HCT116 (cell line): ENCODE data around the gene LPIN1. TPM values are rescaled to one million over a fixed set of nuclear protein-coding genes. Genes with fewer than 3 reads are reported as not detected.

Experiments
- ATAC-seq: fragments of 200-7000 bp; cut with Tn5 transposase; 2 replicates; pipeline ENCODE4 v1.9.1; 2020; ENCODE audit warnings: mild to moderate bottlenecking, moderate library complexity
- BruUV-seq: library from RNA; stranded (reverse); fragments of 400-500 nt; replicated peaks from 2 replicates; lab custom pipeline; 2021; lab: Mats Ljungman, UMichigan
- CTCF ChIA-PET: fragments of 300-600 bp; sonication (Branson Sonifier 250); formaldehyde crosslinking; loops from one replicate; lab custom pipeline; 2021; ENCODE audit warnings: antibody characterized with exemption; lab: Charles Lee
- POLR2A ChIA-PET: fragments of 300-600, 350-600 bp; sonication (Branson Sonifier 250); formaldehyde crosslinking; loops from one replicate; lab custom pipeline; 2021; ENCODE audit warnings: antibody characterized with exemption; lab: Charles Lee
- RAD21 ChIA-PET, 2 experiments: fragments of 300-600 bp; sonication (Branson Sonifier 250); formaldehyde crosslinking; loops; one replicate each; lab custom pipeline; 2023; ENCODE audit warnings: low total read pairs in 2 of 2; ENCODE audit not compliant: uncharacterized antibody in 2 of 2, unreplicated experiment in 2 of 2, low non-redundant PET in 1 of 2; lab: Charles Lee
- DNase-seq: peaks from one replicate; pipeline ENCODE4 v3.0.0-alpha.2; 2010; ENCODE audit warnings: low read depth, low spot score
- H2AFZ ChIP-seq: fragments of 200-600 bp; shearing (Covaris generic), sonication (generic); 2 replicates; pipeline ENCODE4 v1.6.1; 2017; ENCODE audit warnings: low read depth, mixed run types, mixed read lengths, antibody characterized with exemption, low read length; ENCODE audit not compliant: poor library complexity, severe bottlenecking
- H3K27ac ChIP-seq: 2 replicates; pipeline ENCODE4 v1.5.1; 2012; ENCODE audit warnings: low read depth, low read length
- H3K27me3 ChIP-seq: fragments of 200-600 bp; sonication (generic); 2 replicates; pipeline ENCODE4 v1.6.1; 2016; ENCODE audit warnings: mixed run types, low read length, mixed read lengths; ENCODE audit not compliant: insufficient read depth
- H3K36me3 ChIP-seq, 2 experiments: fragments of 200-500 bp in 1 of 2; fragments of 200-600 bp in 1 of 2; sonication (Bioruptor generic) in 1 of 2; sonication (generic) in 1 of 2; 2 replicates each; pipeline versions ENCODE4 v1.5.1 to v1.6.1; 2014 to 2016; ENCODE audit warnings: low read length in 2 of 2, inconsistent platforms in 1 of 2, mixed read lengths in 1 of 2, mixed run types in 1 of 2; ENCODE audit not compliant: insufficient read depth in 2 of 2, control insufficient read depth in 1 of 2
- H3K4me1 ChIP-seq, 2 experiments: fragments of 200-600 bp in 1 of 2; sonication (generic) in 1 of 2; 2 replicates each; pipeline versions ENCODE4 v1.5.1 to v1.6.1; 2012 to 2017; ENCODE audit warnings: low read length in 2 of 2, inconsistent platforms in 1 of 2, mild to moderate bottlenecking in 1 of 2, mixed read lengths in 1 of 2, mixed run types in 1 of 2, moderate library complexity in 1 of 2; ENCODE audit not compliant: insufficient read depth in 2 of 2, control insufficient read depth in 1 of 2
- H3K4me2 ChIP-seq: fragments of 200-600 bp; sonication (generic); 2 replicates; pipeline ENCODE4 v1.6.1; 2017; ENCODE audit warnings: mixed run types, low read length, mixed read lengths
- H3K4me3 ChIP-seq, 2 experiments: fragments of 200-600 bp in 1 of 2; sonication (generic) in 1 of 2; replicated peaks in 1 of 2; 2 replicates each; pipeline ENCODE4 v1.5.1; 2011 to 2016; ENCODE audit warnings: low read length in 2 of 2, control low read depth in 1 of 2, low read depth in 1 of 2, mild to moderate bottlenecking in 1 of 2, mixed read lengths in 1 of 2, mixed run types in 1 of 2
- H3K79me2 ChIP-seq: fragments of 200-600 bp; sonication (generic); 2 replicates; pipeline ENCODE4 v1.6.1; 2017; ENCODE audit warnings: mild to moderate bottlenecking, mixed run types, low read length, moderate library complexity, mixed read lengths; ENCODE audit not compliant: insufficient read depth
- H3K9ac ChIP-seq: fragments of 200-600 bp; sonication (generic); 2 replicates; pipeline ENCODE4 v1.6.1; 2016; ENCODE audit warnings: low read length, mixed read lengths
- H3K9me2 ChIP-seq: fragments of 200-600 bp; sonication (generic), shearing (Covaris generic); 2 replicates; pipeline ENCODE4 v1.6.1; 2017; ENCODE audit warnings: mixed run types, mild to moderate bottlenecking, moderate library complexity; ENCODE audit not compliant: insufficient read depth
- H3K9me3 ChIP-seq, 2 experiments: fragments of 200-500 bp in 1 of 2; fragments of 200-600 bp in 1 of 2; sonication (Bioruptor generic) in 1 of 2; sonication (generic) in 1 of 2; 2 replicates each; pipeline ENCODE4 v1.6.1; 2014 to 2017; ENCODE audit warnings: low read length in 2 of 2, mixed read lengths in 2 of 2, inconsistent platforms in 1 of 2, low read depth in 1 of 2, mild to moderate bottlenecking in 1 of 2, mixed run types in 1 of 2, moderate library complexity in 1 of 2; ENCODE audit not compliant: control insufficient read depth in 1 of 2, insufficient read depth in 1 of 2
- H4K20me1 ChIP-seq: fragments of 200-600 bp; sonication (generic), shearing (Covaris generic); 2 replicates; pipeline ENCODE4 v1.6.1; 2017; ENCODE audit warnings: mixed run types, mild to moderate bottlenecking, moderate library complexity; ENCODE audit not compliant: insufficient read depth
- CTCF ChIP-seq, 3 experiments: fragments of 200-600 bp in 1 of 3; sonication (generic) in 1 of 3; IDR thresholded peaks in 2 of 3; conservative IDR thresholded peaks in 1 of 3; 2 replicates each; pipeline ENCODE4 v1.5.1; 2012 to 2017; ENCODE audit warnings: low read depth in 2 of 3, low read length in 2 of 3, antibody characterized with exemption in 1 of 3, borderline replicate concordance in 1 of 3, control low read depth in 1 of 3, mild to moderate bottlenecking in 1 of 3, mixed read lengths in 1 of 3, mixed run types in 1 of 3, moderate library complexity in 1 of 3; ENCODE audit not compliant: insufficient read depth in 1 of 3
- ELF1 ChIP-seq: IDR thresholded peaks from 2 replicates; pipeline ENCODE4 v1.6.1; 2012; ENCODE audit warnings: low read depth, borderline replicate concordance
- FOSL1 ChIP-seq: IDR thresholded peaks from 2 replicates; pipeline ENCODE4 v1.6.1; 2012; ENCODE audit warnings: low read depth
- POLR2A ChIP-seq: IDR thresholded peaks from 2 replicates; pipeline ENCODE4 v1.7.0; 2011; ENCODE audit warnings: borderline replicate concordance; ENCODE audit not compliant: insufficient read depth, insufficient read length; ENCODE audit errors: extremely low read depth
- POLR2AphosphoS5 ChIP-seq: IDR thresholded peaks from 2 replicates; pipeline ENCODE4 v1.6.1; 2011; ENCODE audit warnings: mild to moderate bottlenecking, low read depth, low read length, moderate library complexity
- SP1 ChIP-seq: IDR thresholded peaks from 2 replicates; pipeline ENCODE4 v1.6.1; 2012; ENCODE audit warnings: low read depth
- TCF7L2 ChIP-seq: IDR thresholded peaks from 2 replicates; pipeline ENCODE4 v1.7.0; 2011; ENCODE audit warnings: borderline replicate concordance, inconsistent platforms; ENCODE audit not compliant: insufficient read depth, insufficient read length; ENCODE audit errors: extremely low read depth
- YY1 ChIP-seq: IDR thresholded peaks from 2 replicates; pipeline ENCODE4 v1.6.1; 2011; ENCODE audit warnings: low read length, low read depth, moderate library complexity, mild to moderate bottlenecking; ENCODE audit not compliant: insufficient replicate concordance; ENCODE audit errors: extremely low read depth
- ZFX ChIP-seq: fragments of 450-650 bp; IDR thresholded peaks from 2 replicates; pipeline ENCODE4 v1.6.1; 2017
- intact Hi-C: fragments of 100-400 bp; cut with micrococcal nuclease; formaldehyde crosslinking; loops from 2 replicates; pipeline ENCODE4 v1.10.0; 2022
- total RNA-seq: library from RNA; stranded (reverse); gene quantifications from one replicate; pipeline ENCODE4 v1.2.1, GENCODE V29; 2021; ENCODE audit not compliant: unreplicated experiment
- TF ChIP-seq, protein P1 (sequence below): IDR thresholded peaks from 2 replicates; pipeline ENCODE4 v1.6.1; 2012

The LPIN1 gene
- total RNA-seq, 1 experiment from 2014 or later, result 16.7 TPM

DNA sequence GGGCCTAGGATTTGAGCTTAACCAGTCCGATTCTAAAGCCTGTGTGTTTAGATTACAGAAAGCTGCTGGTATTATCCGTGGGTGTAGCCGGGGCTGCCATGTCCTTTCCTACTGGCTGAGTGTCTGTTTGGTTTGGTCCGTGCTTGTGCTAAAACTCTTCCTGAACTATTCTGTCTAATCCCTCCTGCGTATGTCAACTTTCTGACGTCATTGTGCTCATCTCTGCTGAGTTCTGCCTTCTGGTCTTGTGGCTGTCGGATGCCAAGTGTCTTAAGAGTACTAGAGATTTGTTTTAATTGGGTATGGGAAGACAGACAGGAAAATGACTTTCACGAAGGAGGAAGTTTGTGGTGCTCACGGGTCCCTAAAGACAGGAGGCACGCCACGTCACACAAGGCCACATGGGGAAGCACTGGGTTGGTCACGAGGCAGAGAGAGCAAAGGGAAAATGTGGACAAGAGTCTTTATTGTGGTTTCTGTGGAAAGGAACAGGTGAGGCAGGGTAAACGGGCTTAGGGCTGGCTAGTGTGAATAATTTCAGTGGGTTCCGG, 44.6 kb upstream of the LPIN1 start:
- CTCF ChIA-PET, result no interaction called here

GRCh38 chr2:11702946-11703345, 43.5 kb upstream of the LPIN1 start:
- Histone ChIP-seq H3K9ac (no peak overlapping the region), H3K9me2 (no peaks in the 10 kb centered on the region), H3K27ac (no peak overlapping the region), H2AFZ (no peak overlapping the region), H3K4me3 (no peak overlapping the region), H3K27me3 (no peaks in the 10 kb centered on the region), H3K36me3 (no peaks in the 10 kb centered on the region), H3K9me3 (no peaks in the 10 kb centered on the region), H3K79me2 (no peaks in the 10 kb centered on the region), H3K4me1 (peaks cover 0 to 6% of the 10 kb centered on the region in 2 experiments; a peak in 1 of 4 replicates), H4K20me1 (no peaks in the 10 kb centered on the region), H3K4me2 (no peak overlapping the region)
- intact Hi-C loops, result no loop called here
- ChIA-PET RAD21 (no interaction called here), CTCF (no interaction called here), POLR2A (no interaction called here)
- no peak for DNase-seq
- TF ChIP-seq, protein P1, sequence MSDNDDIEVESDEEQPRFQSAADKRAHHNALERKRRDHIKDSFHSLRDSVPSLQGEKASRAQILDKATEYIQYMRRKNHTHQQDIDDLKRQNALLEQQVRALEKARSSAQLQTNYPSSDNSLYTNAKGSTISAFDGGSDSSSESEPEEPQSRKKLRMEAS, result no peak
- TF ChIP-seq ZFX (no peak), SP1 (no peak), CTCF (IDR thresholded peaks at IDR 0.05 in 2 of 3, conservative IDR thresholded peaks at IDR 0.05 in 1 of 3; ENCODE audit: borderline replicate concordance in 1 of 3, insufficient read depth in 1 of 3, low read depth in 2 of 3, low read length in 2 of 3) (no peak), POLR2AphosphoS5 (no peak), ELF1 (no peak), POLR2A (no peak), YY1 (no peak), TCF7L2 (no peak), FOSL1 (no peak)
- no peak for ATAC-seq
- no TSS peak for BruUV-seq

More for the DNA sequence above, 44.6 kb upstream of the LPIN1 start:
- no peak for TF ChIP-seq ELF1
- Histone ChIP-seq H3K36me3 (no peaks in the 10 kb centered on the region), H3K4me2 (no peak overlapping the region), H2AFZ (no peak overlapping the region), H3K4me3 (no peak overlapping the region), H3K9me2 (no peaks in the 10 kb centered on the region), H3K79me2 (no peaks in the 10 kb centered on the region), H4K20me1 (no peaks in the 10 kb centered on the region), H3K27ac (no peak overlapping the region), H3K9ac (no peak overlapping the region), H3K27me3 (no peaks in the 10 kb centered on the region), H3K9me3 (no peaks in the 10 kb centered on the region), H3K4me1 (peaks cover 4 to 17% of the 10 kb centered on the region in 2 experiments; a peak in 3 of 4 replicates)
- no peak for DNase-seq
- no peak for ATAC-seq
- RAD21 ChIA-PET, result no interaction called here
- POLR2A ChIA-PET, result no interaction called here
- intact Hi-C loops, result no loop called here
- no TSS peak for BruUV-seq
